Skeletal muscle cell (primary cell): ENCODE data around the gene TMEM214.

ENCODE experiments used
- DNase-seq: peaks from one replicate; pipeline ENCODE4 v3.0.0-alpha.2; 2010; ENCODE audit warnings: low read depth
- H3K4me3 ChIP-seq: 2 replicates; pipeline ENCODE4 v1.5.1; 2011; ENCODE audit warnings: low read depth, mild to moderate bottlenecking, control low read depth, low read length, moderate library complexity

The TMEM214 gene

GRCh38 chr2:27079233-27080139, 46.7 kb downstream of the TMEM214 start:
- H3K4me3 ChIP-seq: peak overlapping the region; percentile 84
- DNase-seq: no peak

GRCh38 chr2:27080140-27080469, 47.3 kb downstream of the TMEM214 start:
- DNase-seq: no peak
- peak overlapping the region; percentile 84 for H3K4me3 ChIP-seq

GRCh38 chr2:27080603-27080936, 47.8 kb downstream of the TMEM214 start:
- no peak for DNase-seq
- H3K4me3 ChIP-seq: peak overlapping the region; percentile 84

GRCh38 chr2:27081984-27082772, 49.4 kb downstream of the TMEM214 start:
- DNase-seq: no peak
- H3K4me3 ChIP-seq: no peak overlapping the region

- no peak for DNase-seq
- H3K4me3 ChIP-seq: no peak overlapping the region
These were observed 50.1 kb downstream of the TMEM214 start for GRCh38 chr2:27082773-27083409.

GRCh38 chr2:27083410-27084296, 50.9 kb downstream of the TMEM214 start:
- no peak overlapping the region for H3K4me3 ChIP-seq
- no peak for DNase-seq

GRCh38 chr2:27084297-27085061, 51.7 kb downstream of the TMEM214 start:
- no peak overlapping the region for H3K4me3 ChIP-seq
- no peak for DNase-seq

- DNase-seq: no peak
- peak overlapping the region; percentile 52 for H3K4me3 ChIP-seq
These were observed 52.4 kb downstream of the TMEM214 start for GRCh38 chr2:27085062-27085672.

- DNase-seq: no peak
- peak overlapping the region; percentile 52 for H3K4me3 ChIP-seq
These were observed 52.9 kb downstream of the TMEM214 start for GRCh38 chr2:27085673-27086089.

GRCh38 chr2:27086090-27086723, 53.4 kb downstream of the TMEM214 start:
- DNase-seq: peak; percentile 66
- peak overlapping the region; percentile 52 for H3K4me3 ChIP-seq

GRCh38 chr2:27086724-27087593, 54.2 kb downstream of the TMEM214 start, which contains the start of gene KHK:
TSS of gene KHK (plus strand) at chr2:27086772. CDS start at chr2:27087260, 488 bp downstream.
- DNase-seq: no peak
- peak within 1 kb of the TSS; percentile 52 for H3K4me3 ChIP-seq

GRCh38 chr2:27087823-27088410, 55.2 kb downstream of the TMEM214 start:
- H3K4me3 ChIP-seq: no peak overlapping the region
- no peak for DNase-seq

- DNase-seq: no peak
- no peak overlapping the region for H3K4me3 ChIP-seq
These were observed 55.9 kb downstream of the TMEM214 start for GRCh38 chr2:27088634-27089033.

GRCh38 chr2:27089111-27089954, 56.6 kb downstream of the TMEM214 start:
- no peak overlapping the region for H3K4me3 ChIP-seq
- DNase-seq: no peak
